Suprapubic skin (tissue), 4 donors: ENCODE measurements around the gene SESN3. TPM values are rescaled to one million over a fixed set of nuclear protein-coding genes. Genes with fewer than 3 reads are reported as not detected.
"Not testable (repeated sequence)": the region's sequence is repeated elsewhere in the genome, so short reads cannot be mapped to it uniquely, and the experiment has no call there.

Experiments used
- DNase-seq, 2 donors: peaks; one replicate each; pipeline ENCODE4 v3.0.0-alpha.2; 2019; ENCODE audit warnings: low spot score in 2 of 2
- H3K27ac ChIP-seq: fragments of 200-600 bp; sonication (generic); one replicate; pipeline ENCODE4 v1.5.1; 2019
- H3K27me3 ChIP-seq: fragments of 200-600 bp; sonication (generic); one replicate; pipeline ENCODE4 v1.5.1; 2019
- H3K36me3 ChIP-seq: fragments of 200-600 bp; sonication (generic); one replicate; pipeline ENCODE4 v1.5.1; 2019
- H3K4me1 ChIP-seq: fragments of 200-600 bp; sonication (generic); one replicate; pipeline ENCODE4 v1.5.1; 2019
- H3K4me3 ChIP-seq: fragments of 200-600 bp; sonication (generic); one replicate; pipeline ENCODE4 v1.5.1; 2019; ENCODE audit warnings: mild to moderate bottlenecking
- H3K9me3 ChIP-seq: fragments of 200-600 bp; sonication (generic); one replicate; pipeline ENCODE4 v1.5.1; 2019
- CTCF ChIP-seq, 2 donors: fragments of 200-600 bp in 1 of 2; fragments of 450-650 bp in 1 of 2; sonication (generic) in 1 of 2; IDR thresholded peaks; one replicate each; pipeline ENCODE4 v1.5.1; 2016 to 2019; ENCODE audit warnings: antibody characterized with exemption in 2 of 2, mild to moderate bottlenecking in 1 of 2, moderate library complexity in 1 of 2
- EP300 ChIP-seq: sonication (generic); formaldehyde crosslinking; IDR thresholded peaks from one replicate; pipeline ENCODE4 v1.6.1; 2017; ENCODE audit warnings: antibody characterized with exemption
- POLR2A ChIP-seq, 2 donors: fragments of 450-650 bp; IDR thresholded peaks; one replicate each; pipeline ENCODE4 v1.6.1; 2017; ENCODE audit warnings: antibody characterized with exemption in 2 of 2, mild to moderate bottlenecking in 2 of 2, moderate library complexity in 2 of 2
- POLR2AphosphoS5 ChIP-seq, 3 donors: sonication (generic); formaldehyde crosslinking; IDR thresholded peaks; one replicate each; pipeline ENCODE4 v1.6.1; 2017; ENCODE audit warnings: antibody characterized with exemption in 3 of 3
- WGBS: methylation state at CpG from one replicate; pipeline ENCODE4 v1.1.5; 2018; 5-methylcytosine and 5-hydroxymethylcytosine counted together
- total RNA-seq, 4 donors: library from RNA; depleted of rRNA; stranded (reverse); fragments of >200 nt; gene quantifications; one replicate each; pipeline ENCODE4 v1.1.0, GENCODE V29; 2016

Gene SESN3, protein sequence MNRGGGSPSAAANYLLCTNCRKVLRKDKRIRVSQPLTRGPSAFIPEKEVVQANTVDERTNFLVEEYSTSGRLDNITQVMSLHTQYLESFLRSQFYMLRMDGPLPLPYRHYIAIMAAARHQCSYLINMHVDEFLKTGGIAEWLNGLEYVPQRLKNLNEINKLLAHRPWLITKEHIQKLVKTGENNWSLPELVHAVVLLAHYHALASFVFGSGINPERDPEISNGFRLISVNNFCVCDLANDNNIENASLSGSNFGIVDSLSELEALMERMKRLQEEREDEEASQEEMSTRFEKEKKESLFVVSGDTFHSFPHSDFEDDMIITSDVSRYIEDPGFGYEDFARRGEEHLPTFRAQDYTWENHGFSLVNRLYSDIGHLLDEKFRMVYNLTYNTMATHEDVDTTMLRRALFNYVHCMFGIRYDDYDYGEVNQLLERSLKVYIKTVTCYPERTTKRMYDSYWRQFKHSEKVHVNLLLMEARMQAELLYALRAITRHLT
- total RNA-seq, result 10 to 100 TPM; 27.6 to 41.0 (median 32.1) TPM

GRCh38 chr11:95231127-95231880 is at the start of gene SESN3:
Gene SESN3 (minus strand): TSS chr11:95231202. CDS start chr11:95230860, 342 bp downstream.
- Histone ChIP-seq H3K9me3 (no peaks in the 10 kb centered on the region), H3K27ac (peak within 1 kb of the TSS; percentile 92), H3K4me1 (peaks cover 37% of the 10 kb centered on the region), H3K36me3 (no peaks in the 10 kb centered on the region), H3K27me3 (no peaks in the 10 kb centered on the region), H3K4me3 (peak within 1 kb of the TSS; percentile 96)
- DNase-seq, result peak; percentile 99
- WGBS, result under 1% methylated on average over 15 of the region's 40 CpGs
- peak in 1 of 2 donors; percentile 23 for TF ChIP-seq POLR2A (IDR thresholded peaks at IDR 0.05)
- no peak for TF ChIP-seq CTCF (IDR thresholded peaks at IDR 0.05)
- TF ChIP-seq EP300, result no peak
- peak in 1 of 3 donors; percentile 8 for TF ChIP-seq POLR2AphosphoS5 (IDR thresholded peaks at IDR 0.05)

DNA sequence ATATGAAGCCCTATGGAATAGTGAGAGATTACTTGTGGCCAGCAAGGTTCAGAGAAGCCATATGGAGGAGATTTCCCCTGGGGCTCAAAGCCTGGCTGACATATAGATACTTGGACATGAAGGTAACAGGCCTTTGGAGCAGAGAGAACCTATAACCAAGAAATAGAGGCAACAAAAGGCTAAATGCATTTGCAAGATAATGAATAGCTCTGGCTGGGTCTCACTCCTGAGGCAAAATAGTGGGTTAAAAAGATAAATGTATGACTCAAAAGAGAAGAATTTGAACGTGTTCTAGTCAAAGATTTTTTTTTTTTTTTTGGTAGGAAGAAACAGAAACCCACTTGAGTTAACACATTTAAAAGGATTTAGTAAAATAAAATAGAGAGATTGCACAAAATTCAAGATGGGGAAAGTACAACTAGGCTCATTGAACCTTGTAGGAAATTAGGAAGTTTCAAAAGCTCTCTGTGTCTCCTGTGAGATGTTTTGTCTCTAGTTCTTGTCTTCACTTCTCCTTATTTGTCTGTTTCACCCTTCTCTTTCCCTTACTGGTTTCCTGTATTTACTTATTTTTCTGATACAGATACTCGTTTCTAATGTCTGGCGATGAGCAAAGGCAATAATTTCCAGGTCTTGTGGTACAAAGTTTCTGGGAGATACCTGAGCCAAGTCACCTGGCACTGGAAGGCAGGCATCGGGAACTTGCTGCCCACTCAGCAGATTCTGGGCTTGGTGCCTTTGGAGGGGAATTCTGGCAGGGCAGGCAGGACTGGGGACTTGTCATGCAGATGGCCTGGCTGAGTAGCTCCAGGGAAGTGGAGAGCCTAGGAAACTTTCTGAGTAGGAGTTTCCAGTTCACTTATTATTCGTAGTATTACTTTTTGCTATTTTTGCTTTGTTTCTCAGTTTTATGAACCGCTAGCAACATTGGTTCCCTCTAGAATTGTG is 49.2 kb upstream of the SESN3 start:
- 35% methylated on average over 6 of the region's 6 CpGs for WGBS
- TF ChIP-seq CTCF (IDR thresholded peaks at IDR 0.05), result no peak
- TF ChIP-seq POLR2A (IDR thresholded peaks at IDR 0.05), result no peak
- no peak for TF ChIP-seq EP300
- TF ChIP-seq POLR2AphosphoS5 (IDR thresholded peaks at IDR 0.05), result no peak
- H3K9me3 ChIP-seq, result no peaks in the 10 kb centered on the region
- H3K27ac ChIP-seq, result no peak overlapping the region
- H3K36me3 ChIP-seq, result no peaks in the 10 kb centered on the region
- DNase-seq, result no peak
- H3K4me3 ChIP-seq, result no peak overlapping the region
- no peaks in the 10 kb centered on the region for H3K27me3 ChIP-seq
- H3K4me1 ChIP-seq, result peaks cover 7% of the 10 kb centered on the region

- Histone ChIP-seq H3K27ac (no peak overlapping the region), H3K4me1 (peaks cover 6% of the 10 kb centered on the region), H3K27me3 (no peaks in the 10 kb centered on the region), H3K9me3 (no peaks in the 10 kb centered on the region), H3K36me3 (no peaks in the 10 kb centered on the region), H3K4me3 (no peak overlapping the region)
- TF ChIP-seq EP300 (no peak), POLR2A (IDR thresholded peaks at IDR 0.05) (no peak), POLR2AphosphoS5 (IDR thresholded peaks at IDR 0.05) (no peak), CTCF (IDR thresholded peaks at IDR 0.05) (no peak)
- WGBS, result 90% methylated on average over 2 of the region's 2 CpGs
- no peak for DNase-seq
Measured at GRCh38 chr11:95277868-95278267, 46.9 kb upstream of the SESN3 start.

GRCh38 chr11:95276139-95276538 is 45.1 kb upstream of the SESN3 start:
- Histone ChIP-seq H3K27ac (no peak overlapping the region), H3K9me3 (no peaks in the 10 kb centered on the region), H3K4me3 (no peak overlapping the region), H3K27me3 (no peaks in the 10 kb centered on the region), H3K4me1 (peaks cover 5% of the 10 kb centered on the region), H3K36me3 (no peaks in the 10 kb centered on the region)
- no peak for DNase-seq
- no peak for TF ChIP-seq EP300
- TF ChIP-seq CTCF (IDR thresholded peaks at IDR 0.05), result no peak
- TF ChIP-seq POLR2A (IDR thresholded peaks at IDR 0.05), result no peak
- TF ChIP-seq POLR2AphosphoS5 (IDR thresholded peaks at IDR 0.05), result no peak
- 90% methylated on average over 4 of the region's 4 CpGs for WGBS

DNA sequence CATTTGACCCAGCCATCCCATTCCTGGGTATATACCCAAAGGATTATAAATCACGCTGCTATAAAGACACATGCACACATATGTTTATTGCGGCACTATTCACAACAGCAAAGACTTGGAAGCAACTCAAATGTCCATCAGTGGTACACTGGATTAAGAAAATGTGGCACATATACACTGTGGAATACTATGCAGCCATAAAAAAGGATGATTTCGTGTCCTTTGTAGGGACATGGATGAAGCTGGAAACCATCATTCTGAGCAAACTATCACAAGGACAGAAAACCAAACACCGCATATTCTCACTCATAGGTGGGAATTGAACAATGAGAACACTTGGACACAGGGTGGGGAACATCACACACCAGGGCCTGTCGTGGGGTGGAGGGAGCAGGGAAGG is 42.6 kb upstream of the SESN3 start:
- DNase-seq, H3K36me3 ChIP-seq, H3K4me1 ChIP-seq, H3K4me3 ChIP-seq, H3K27ac ChIP-seq, H3K9me3 ChIP-seq, H3K27me3 ChIP-seq: not testable (repeated sequence)
- 93% methylated on average over 5 of the region's 5 CpGs for WGBS
